Measurements from ENCODE around the gene DPH6.

DNA sequence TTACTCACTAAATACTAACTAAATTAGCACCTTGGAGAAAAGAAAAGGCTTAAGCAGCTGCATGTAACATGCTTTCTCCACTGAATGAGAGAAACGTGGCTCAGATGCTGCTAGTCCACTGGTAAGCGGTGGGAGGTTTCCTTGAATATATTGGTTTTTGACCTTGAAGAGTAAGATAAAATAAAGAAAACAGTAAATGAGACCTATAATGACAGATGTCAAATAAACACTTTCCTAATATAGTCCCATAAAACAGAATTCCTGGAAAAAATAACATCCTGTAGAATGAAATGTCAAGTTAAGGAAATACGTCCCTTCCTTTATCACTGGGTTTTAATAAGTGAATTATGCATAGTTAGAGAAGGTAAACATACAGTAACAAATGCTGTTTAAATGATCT lies 215.0 kb downstream of the DPH6 start:
- TF ChIP-seq, protein P1, sequence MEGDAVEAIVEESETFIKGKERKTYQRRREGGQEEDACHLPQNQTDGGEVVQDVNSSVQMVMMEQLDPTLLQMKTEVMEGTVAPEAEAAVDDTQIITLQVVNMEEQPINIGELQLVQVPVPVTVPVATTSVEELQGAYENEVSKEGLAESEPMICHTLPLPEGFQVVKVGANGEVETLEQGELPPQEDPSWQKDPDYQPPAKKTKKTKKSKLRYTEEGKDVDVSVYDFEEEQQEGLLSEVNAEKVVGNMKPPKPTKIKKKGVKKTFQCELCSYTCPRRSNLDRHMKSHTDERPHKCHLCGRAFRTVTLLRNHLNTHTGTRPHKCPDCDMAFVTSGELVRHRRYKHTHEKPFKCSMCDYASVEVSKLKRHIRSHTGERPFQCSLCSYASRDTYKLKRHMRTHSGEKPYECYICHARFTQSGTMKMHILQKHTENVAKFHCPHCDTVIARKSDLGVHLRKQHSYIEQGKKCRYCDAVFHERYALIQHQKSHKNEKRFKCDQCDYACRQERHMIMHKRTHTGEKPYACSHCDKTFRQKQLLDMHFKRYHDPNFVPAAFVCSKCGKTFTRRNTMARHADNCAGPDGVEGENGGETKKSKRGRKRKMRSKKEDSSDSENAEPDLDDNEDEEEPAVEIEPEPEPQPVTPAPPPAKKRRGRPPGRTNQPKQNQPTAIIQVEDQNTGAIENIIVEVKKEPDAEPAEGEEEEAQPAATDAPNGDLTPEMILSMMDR (IDR thresholded peaks at IDR 0.05), result no peak
- no peak for TF ChIP-seq POLR2A (IDR thresholded peaks at IDR 0.05)
